SH-SY5Y (cell line): Measurements from ENCODE around the gene YWHAE.

Experiments used
- GATA2 ChIP-seq: IDR thresholded peaks from 2 replicates; pipeline ENCODE4 v1.6.1; 2011; ENCODE audit warnings: mild to moderate bottlenecking, low read depth, low read length
- GATA3 ChIP-seq: IDR thresholded peaks from 2 replicates; pipeline ENCODE4 v1.6.1; 2011; ENCODE audit warnings: low read depth, mild to moderate bottlenecking, low read length, moderate library complexity

- no peak for TF ChIP-seq GATA2
- no peak for TF ChIP-seq GATA3
Observed at GRCh38 chr17:1391577-1391976, 8.4 kb downstream of the YWHAE start.
